Measurements from ENCODE around the gene DMXL1.

DNA sequence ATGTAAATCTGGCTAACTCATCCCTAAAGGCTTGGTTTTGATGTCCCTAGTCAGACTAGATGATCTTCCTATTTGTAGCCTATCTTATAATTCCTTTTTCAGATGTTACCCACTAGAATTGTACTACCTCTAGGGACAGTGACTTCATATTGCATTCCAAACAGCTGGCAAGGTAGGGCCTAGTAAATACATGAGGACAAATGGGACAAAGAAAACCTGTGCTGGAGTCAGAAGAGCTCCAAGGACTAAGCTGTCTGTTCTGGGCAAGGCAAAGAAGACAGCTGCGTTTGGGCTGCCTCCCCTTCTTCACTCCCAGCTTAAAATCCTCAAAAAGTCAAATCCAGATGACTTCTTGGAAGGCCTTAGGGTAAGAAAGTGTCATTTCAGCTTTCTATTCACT is 10.0 kb downstream of the DMXL1 start:
- no peak for TF ChIP-seq YY1 (IDR thresholded peaks at IDR 0.05; ENCODE audit: insufficient read depth, insufficient read length)
- TF ChIP-seq ZNF274 (IDR thresholded peaks at IDR 0.05; ENCODE audit: low read depth, low read length), result no peak

Measured in NT2/D1 (cell line).